Stimulated activated CD4-positive, alpha-beta T cell treated with anti-CD3 and anti-CD28 coated beads, TNF-alpha, amount 100 ng/mL, for 48 hours (primary cell): ENCODE results near the gene CCDC148.

ENCODE experiments used
- DNase-seq, 3 donors: peaks; one replicate each; pipeline ENCODE4 v3.0.0-alpha.2; 2020; ENCODE audit warnings: low read depth in 3 of 3

CCDC148 gene

GRCh38 chr2:158174495-158174894, 282.1 kb downstream of the CCDC148 start:
- no peak for DNase-seq

DNA sequence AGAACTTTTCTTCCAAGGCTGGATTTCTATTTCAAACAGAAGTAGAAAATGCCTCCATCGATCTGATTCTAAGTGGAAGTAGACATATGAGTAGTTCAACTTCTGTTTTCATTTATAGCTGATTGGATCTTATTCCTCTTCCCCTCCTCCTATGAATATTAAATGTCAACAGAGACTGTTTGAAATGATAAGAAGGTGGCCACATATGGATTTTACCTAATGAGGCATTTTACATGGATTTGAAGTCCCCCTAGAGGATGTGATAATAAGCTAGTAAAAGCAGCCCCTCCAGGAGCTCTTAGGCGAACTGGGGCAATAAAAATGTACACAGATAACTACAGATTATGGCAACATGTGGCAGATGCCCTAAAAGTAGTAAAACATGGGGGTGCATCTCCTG, 283.8 kb downstream of the CCDC148 start:
- DNase-seq: no peak

DNA sequence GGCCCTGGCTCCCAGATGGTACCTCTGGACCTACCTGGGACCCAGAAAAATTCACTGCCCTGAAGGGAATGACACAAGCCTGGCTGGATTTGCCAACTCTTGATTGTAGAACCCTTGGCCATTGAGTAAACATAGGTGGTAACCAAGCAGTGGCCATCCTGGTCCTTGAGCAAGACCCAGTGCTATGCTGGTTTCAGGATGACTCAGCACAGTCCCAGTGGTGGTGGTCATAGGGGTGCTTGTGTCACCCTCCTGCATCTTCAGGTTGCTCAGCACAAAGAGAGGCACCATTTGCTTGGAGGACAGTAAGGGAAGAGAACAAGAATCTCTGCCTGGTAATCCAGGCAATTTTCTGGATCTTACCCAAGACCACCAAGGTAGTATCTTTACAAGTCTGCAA, 302.0 kb downstream of the CCDC148 start:
- no peak for DNase-seq

- no peak for DNase-seq
These were observed 303.1 kb downstream of the CCDC148 start for GRCh38 chr2:158153270-158154015.

- no peak for DNase-seq
These were observed 311.5 kb downstream of the CCDC148 start for GRCh38 chr2:158144914-158145625.

- no peak for DNase-seq
These were observed 312.7 kb downstream of the CCDC148 start for GRCh38 chr2:158143703-158144360.

GRCh38 chr2:158142568-158143332, 313.8 kb downstream of the CCDC148 start:
- no peak for DNase-seq

GRCh38 chr2:158142165-158142564, 314.4 kb downstream of the CCDC148 start:
- DNase-seq: no peak

DNA sequence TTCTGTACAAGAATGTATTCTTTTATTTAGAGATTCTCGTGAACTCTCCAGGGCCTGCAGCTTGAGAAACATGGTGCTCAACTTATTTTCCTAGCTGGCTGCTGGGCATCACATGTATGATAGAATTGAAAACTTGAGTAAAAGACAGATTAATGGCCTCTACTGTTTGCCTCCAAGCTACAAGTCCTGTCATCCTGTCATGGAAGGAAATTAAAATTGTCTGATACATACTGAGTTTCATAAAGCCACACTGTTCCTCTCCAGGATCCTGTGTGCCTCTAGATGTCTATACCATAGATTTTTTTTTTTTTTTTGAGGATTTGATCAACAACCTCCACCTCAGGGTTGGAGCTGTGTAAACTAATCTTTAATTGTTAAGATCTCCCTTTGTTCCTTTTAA, 316.4 kb downstream of the CCDC148 start:
- DNase-seq: no peak

- DNase-seq: no peak
These were observed 318.3 kb downstream of the CCDC148 start for GRCh38 chr2:158138255-158138654.

GRCh38 chr2:158135096-158135495, 321.5 kb downstream of the CCDC148 start:
- no peak for DNase-seq

DNA sequence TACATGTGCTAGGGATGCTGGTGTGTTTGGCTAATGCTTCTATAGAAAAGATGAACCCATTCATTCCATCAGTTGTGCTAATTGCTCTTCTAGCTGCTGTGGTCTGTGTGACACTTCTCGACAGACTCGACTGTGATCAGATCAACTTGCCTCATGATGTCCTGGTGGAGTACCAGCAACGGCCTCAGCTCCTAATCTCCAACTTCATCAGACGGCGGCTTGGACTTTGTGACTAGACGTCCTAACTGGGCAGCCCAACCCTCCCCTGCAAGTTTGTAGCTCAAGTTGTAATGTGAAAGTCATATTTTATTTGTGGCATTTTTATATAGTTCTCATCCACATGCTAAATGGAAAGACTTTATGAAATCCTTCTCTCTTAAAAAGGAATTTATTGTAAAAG, 321.9 kb downstream of the CCDC148 start:
- DNase-seq: no peak

DNA sequence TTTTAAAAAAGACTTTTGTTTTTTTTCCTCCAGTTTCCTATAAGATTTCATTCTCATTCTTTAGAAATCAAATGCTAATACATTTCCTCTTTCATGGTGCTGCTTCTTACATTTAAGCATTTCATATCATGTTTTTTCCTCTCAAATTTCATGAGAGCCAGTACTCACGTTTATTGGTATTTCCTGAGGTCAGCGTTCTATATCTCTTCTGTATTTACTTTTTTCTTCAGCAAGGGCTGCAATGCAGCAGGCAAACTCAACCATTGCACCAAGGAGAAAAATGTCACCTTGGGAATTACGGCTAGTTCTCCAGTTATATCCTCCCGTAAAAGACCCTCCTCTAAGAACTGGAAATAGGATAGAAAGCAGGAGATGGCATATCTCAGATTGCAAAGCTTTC, 322.5 kb downstream of the CCDC148 start:
- no peak for DNase-seq

DNA sequence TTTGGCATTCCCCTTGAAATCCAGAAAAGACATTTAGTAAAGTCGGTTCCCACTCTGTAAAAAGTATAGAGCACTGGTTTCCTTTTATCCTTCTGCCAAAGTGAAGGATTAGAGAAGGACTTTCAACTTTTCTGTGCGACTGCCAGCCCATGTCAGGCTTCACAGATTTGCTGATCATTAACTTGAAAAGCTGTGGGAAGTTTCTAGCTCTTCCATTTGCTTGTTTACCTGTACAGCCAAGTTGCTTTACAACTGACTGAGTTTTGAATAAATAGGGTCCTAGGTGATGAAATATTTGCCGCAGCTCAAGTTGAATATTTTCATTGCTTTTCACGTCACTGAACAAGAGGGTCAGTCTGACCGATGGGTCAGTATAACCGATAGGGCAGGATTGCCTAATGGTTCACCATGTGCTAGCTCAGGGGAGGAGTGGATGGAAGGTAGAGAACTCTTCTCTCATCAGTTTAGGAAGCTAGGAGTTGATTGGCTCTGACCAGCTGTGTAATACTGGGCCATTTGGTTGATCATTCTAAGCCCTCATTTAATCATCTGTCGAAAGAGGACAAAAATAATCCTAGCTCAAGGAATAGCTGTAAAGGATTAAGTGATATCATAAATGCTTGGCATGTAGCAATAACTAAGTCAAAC, 324.5 kb downstream of the CCDC148 start:
- DNase-seq: no peak

- DNase-seq: no peak
These were observed 325.1 kb downstream of the CCDC148 start for GRCh38 chr2:158131483-158131912.

DNA sequence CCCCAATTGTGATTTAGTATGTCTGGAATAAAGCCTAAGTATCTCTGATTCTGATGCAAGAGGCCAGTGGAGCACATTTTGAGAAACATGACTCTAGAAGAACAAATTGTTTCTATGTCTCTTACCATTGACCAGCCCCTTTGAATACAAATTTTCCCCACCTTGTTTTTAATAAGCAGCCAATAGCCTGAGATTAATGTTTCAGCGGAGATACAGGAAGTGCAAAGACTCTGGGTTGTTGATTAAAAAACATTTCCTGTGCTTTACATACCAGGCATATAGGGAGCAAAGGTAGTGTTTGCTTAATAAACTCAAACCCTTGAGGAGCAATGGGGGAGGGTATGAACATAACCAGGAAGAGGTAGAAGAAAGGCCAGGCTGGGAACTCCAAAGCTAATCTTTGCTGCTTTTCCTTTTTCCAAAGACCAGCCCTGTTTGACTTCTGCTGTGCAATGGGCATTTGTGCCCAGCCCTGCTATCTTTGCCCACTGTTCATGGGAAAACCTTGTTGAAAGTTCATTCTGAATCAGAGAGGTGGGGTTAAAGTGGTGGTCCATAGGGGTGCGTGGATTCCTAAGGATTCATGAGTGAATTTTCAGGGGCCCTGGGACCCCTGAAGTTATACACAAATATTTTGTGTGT, 325.6 kb downstream of the CCDC148 start:
- DNase-seq: no peak

GRCh38 chr2:158129037-158129436, 327.5 kb downstream of the CCDC148 start:
- no peak for DNase-seq

DNA sequence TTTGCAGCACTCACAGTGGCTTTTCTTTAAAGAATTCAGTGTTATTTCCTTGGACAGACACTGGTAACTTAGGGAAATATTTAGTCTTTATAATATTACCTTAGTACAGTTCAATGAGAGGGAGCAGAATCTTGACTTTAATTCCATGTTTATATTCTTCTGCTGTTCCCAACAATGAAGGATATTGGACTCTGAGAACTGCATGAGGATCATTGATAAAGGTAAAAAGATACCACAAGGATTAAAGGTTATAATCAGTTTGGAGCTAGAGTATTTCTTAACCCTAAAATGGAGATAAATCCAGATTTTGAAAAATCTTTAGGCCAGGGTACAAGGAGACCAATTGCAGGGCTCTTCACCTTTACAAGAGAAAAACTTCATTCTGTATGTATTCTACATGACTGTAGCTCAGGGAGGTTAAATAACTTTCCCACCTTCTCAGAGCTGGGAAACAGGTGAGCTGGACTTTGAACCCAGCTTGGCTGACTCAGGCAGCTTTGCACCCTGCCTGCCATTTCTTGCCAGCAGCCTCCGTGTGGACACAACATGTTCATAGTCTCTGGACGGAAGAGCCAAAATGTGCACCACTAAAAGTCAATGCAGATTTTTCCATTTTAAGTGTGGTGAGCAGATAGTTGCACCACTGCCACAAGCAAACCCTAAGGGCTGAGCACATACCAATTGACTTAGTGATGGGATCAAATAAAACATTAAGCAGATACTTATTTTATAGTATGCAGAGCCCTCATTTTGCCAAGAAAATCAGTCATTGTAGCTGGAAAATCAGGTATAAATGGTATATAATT, 328.2 kb downstream of the CCDC148 start:
- no peak for DNase-seq

DNA sequence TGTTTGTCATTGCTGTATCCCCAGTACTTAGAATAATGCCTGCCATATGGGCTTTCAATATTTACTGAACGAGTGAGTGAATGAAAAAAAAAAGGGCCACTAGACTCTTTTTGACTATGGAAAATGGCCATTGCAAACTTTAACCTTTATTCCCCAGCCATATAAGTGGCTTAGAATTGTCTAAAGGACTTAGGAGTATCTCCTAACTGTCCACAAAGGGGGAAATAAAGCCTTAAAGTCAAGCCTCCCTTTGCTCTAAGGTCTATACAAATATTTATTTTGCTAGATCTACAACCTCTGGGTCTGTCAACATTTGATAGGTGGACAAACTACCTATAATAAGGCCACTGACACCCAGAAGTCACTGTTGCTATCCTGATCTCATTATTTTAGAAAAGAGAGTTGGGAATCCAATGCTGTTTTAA, 329.2 kb downstream of the CCDC148 start:
- no peak for DNase-seq
